Measurements from ENCODE around the gene CMTR1. TPM values are rescaled to one million over a fixed set of nuclear protein-coding genes. Genes with fewer than 3 reads are reported as not detected.

Gene CMTR1
- polyA plus RNA-seq, 1 donor: 33.1 TPM

- DNase-seq: no peak
- no peaks in the 10 kb centered on the region for H3K4me1 ChIP-seq (ENCODE audit: control insufficient read depth, insufficient read depth, low read length)
- WGBS (ENCODE audit: insufficient coverage, low lambda C conversion rate): no CpG with 5 or more reads among the region's 10 CpGs
- no peaks in the 10 kb centered on the region for H3K27me3 ChIP-seq (ENCODE audit: control insufficient read depth, insufficient read depth, low read length)
- no peak overlapping the region for H3K27ac ChIP-seq (ENCODE audit: low read length)
- no peak overlapping the region for H3K4me3 ChIP-seq (ENCODE audit: low read length)
- no peaks in the 10 kb centered on the region for H3K36me3 ChIP-seq (ENCODE audit: control insufficient read depth, insufficient read depth, low read length)
- no peaks in the 10 kb centered on the region for H3K9me3 ChIP-seq (ENCODE audit: control insufficient read depth, low read depth, low read length)
These were observed 68.8 kb downstream of the CMTR1 start for GRCh38 chr6:37501632-37502491.

DNA sequence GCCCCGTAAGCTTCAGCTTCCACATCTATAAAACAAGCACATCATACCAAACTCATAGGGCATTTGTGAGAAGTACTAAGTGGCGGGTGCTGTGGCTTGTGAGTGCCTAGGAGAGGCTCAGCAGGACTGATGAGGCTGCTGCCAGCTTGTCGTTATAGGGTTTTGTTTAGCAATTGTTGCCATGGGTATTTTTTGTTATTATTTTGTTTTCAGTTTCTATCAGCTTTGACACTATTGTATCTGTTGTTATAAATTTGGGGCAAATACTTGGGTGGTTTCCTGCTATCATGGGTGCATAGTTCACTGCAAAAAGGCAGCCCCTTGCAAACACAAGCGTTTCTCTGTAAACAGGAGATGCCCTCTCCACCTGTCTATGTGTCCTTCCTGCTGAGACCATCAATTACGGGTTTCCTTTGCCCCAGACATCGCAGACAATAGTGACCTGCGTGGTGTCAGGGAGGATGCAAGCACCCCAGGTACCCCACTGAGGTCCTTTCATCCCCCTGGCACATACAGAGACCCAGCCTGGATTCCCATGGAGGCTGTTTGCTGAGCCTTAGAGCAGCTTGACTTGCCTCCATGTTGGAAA lies 69.8 kb downstream of the CMTR1 start:
- H3K27ac ChIP-seq (ENCODE audit: low read length): no peak overlapping the region
- WGBS (ENCODE audit: insufficient coverage, low lambda C conversion rate): no CpG with 5 or more reads among the region's 7 CpGs
- H3K36me3 ChIP-seq (ENCODE audit: control insufficient read depth, insufficient read depth, low read length): no peaks in the 10 kb centered on the region
- H3K4me3 ChIP-seq (ENCODE audit: low read length): no peak overlapping the region
- no peaks in the 10 kb centered on the region for H3K27me3 ChIP-seq (ENCODE audit: control insufficient read depth, insufficient read depth, low read length)
- H3K4me1 ChIP-seq (ENCODE audit: control insufficient read depth, insufficient read depth, low read length): no peaks in the 10 kb centered on the region
- H3K9me3 ChIP-seq (ENCODE audit: control insufficient read depth, low read depth, low read length): no peaks in the 10 kb centered on the region
- DNase-seq: no peak

GRCh38 chr6:37503309-37503965 lies 70.4 kb downstream of the CMTR1 start:
- H3K36me3 ChIP-seq (ENCODE audit: control insufficient read depth, insufficient read depth, low read length): no peaks in the 10 kb centered on the region
- no peak overlapping the region for H3K4me3 ChIP-seq (ENCODE audit: low read length)
- peaks cover 4% of the 10 kb centered on the region for H3K4me1 ChIP-seq (ENCODE audit: control insufficient read depth, insufficient read depth, low read length)
- no peak for DNase-seq
- 80% methylated on average over 1 of the region's 7 CpGs for WGBS (ENCODE audit: insufficient coverage, low lambda C conversion rate)
- no peaks in the 10 kb centered on the region for H3K9me3 ChIP-seq (ENCODE audit: control insufficient read depth, low read depth, low read length)
- no peak overlapping the region for H3K27ac ChIP-seq (ENCODE audit: low read length)
- H3K27me3 ChIP-seq (ENCODE audit: control insufficient read depth, insufficient read depth, low read length): no peaks in the 10 kb centered on the region

DNA sequence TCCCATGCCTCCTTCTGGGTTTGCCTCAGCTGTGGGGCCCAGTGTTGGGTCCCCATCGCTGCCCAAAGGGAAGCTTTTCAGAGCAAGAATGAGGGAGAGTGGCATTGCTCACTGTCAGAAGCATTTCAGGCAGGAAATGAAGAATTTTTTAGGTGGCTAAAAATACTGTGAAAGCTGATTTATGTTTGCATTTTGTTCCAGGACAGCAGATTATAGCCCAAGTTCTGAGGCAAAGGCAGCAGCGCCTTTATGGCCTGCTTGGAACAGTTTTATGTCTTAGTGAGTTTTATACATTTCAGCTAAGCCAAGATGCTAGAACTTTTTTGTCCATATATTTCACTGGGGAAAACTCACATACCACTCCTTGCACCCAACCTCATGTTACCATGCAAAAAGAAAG lies 71.0 kb downstream of the CMTR1 start:
- no peak overlapping the region for H3K27ac ChIP-seq (ENCODE audit: low read length)
- no peak for DNase-seq
- no peaks in the 10 kb centered on the region for H3K9me3 ChIP-seq (ENCODE audit: control insufficient read depth, low read depth, low read length)
- no peak overlapping the region for H3K4me3 ChIP-seq (ENCODE audit: low read length)
- H3K4me1 ChIP-seq (ENCODE audit: control insufficient read depth, insufficient read depth, low read length): peaks cover 4% of the 10 kb centered on the region
- no peaks in the 10 kb centered on the region for H3K27me3 ChIP-seq (ENCODE audit: control insufficient read depth, insufficient read depth, low read length)
- no peaks in the 10 kb centered on the region for H3K36me3 ChIP-seq (ENCODE audit: control insufficient read depth, insufficient read depth, low read length)
- WGBS (ENCODE audit: insufficient coverage, low lambda C conversion rate): 83% methylated on average over 1 of the region's 2 CpGs

- WGBS (ENCODE audit: insufficient coverage, low lambda C conversion rate): no CpG with 5 or more reads among the region's 4 CpGs
These were observed 73.5 kb downstream of the CMTR1 start for GRCh38 chr6:37506479-37506878.

GRCh38 chr6:37507077-37507476 lies 74.1 kb downstream of the CMTR1 start:
- H3K4me1 ChIP-seq (ENCODE audit: control insufficient read depth, insufficient read depth, low read length): peaks cover 4% of the 10 kb centered on the region
- no peaks in the 10 kb centered on the region for H3K9me3 ChIP-seq (ENCODE audit: control insufficient read depth, low read depth, low read length)
- no peak overlapping the region for H3K27ac ChIP-seq (ENCODE audit: low read length)
- H3K4me3 ChIP-seq (ENCODE audit: low read length): no peak overlapping the region
- DNase-seq: no peak
- peaks cover 6% of the 10 kb centered on the region for H3K27me3 ChIP-seq (ENCODE audit: control insufficient read depth, insufficient read depth, low read length)
- H3K36me3 ChIP-seq (ENCODE audit: control insufficient read depth, insufficient read depth, low read length): no peaks in the 10 kb centered on the region
- WGBS (ENCODE audit: insufficient coverage, low lambda C conversion rate): 94% methylated on average over 2 of the region's 5 CpGs

More at GRCh38 chr6:37506479-37506878, 73.5 kb downstream of the CMTR1 start:
- Histone ChIP-seq H3K4me1 (ENCODE audit: control insufficient read depth, insufficient read depth, low read length) (peaks cover 4% of the 10 kb centered on the region), H3K36me3 (ENCODE audit: control insufficient read depth, insufficient read depth, low read length) (no peaks in the 10 kb centered on the region), H3K4me3 (ENCODE audit: low read length) (no peak overlapping the region), H3K27me3 (ENCODE audit: control insufficient read depth, insufficient read depth, low read length) (no peaks in the 10 kb centered on the region), H3K27ac (ENCODE audit: low read length) (no peak overlapping the region), H3K9me3 (ENCODE audit: control insufficient read depth, low read depth, low read length) (no peaks in the 10 kb centered on the region)
- no peak for DNase-seq

- H3K36me3 ChIP-seq (ENCODE audit: control insufficient read depth, insufficient read depth, low read length): no peaks in the 10 kb centered on the region
- DNase-seq: peak in 1 of 2 donors; percentile 28
- H3K4me1 ChIP-seq (ENCODE audit: control insufficient read depth, insufficient read depth, low read length): peaks cover 4% of the 10 kb centered on the region
- H3K27me3 ChIP-seq (ENCODE audit: control insufficient read depth, insufficient read depth, low read length): peaks cover 13% of the 10 kb centered on the region
- no peak overlapping the region for H3K4me3 ChIP-seq (ENCODE audit: low read length)
- WGBS (ENCODE audit: insufficient coverage, low lambda C conversion rate): no CpG with 5 or more reads among the region's 4 CpGs
- H3K9me3 ChIP-seq (ENCODE audit: control insufficient read depth, low read depth, low read length): no peaks in the 10 kb centered on the region
- no peak overlapping the region for H3K27ac ChIP-seq (ENCODE audit: low read length)
These were observed 74.8 kb downstream of the CMTR1 start for GRCh38 chr6:37507690-37508421.

- no peak overlapping the region for H3K27ac ChIP-seq (ENCODE audit: low read length)
- H3K4me3 ChIP-seq (ENCODE audit: low read length): no peak overlapping the region
- H3K27me3 ChIP-seq (ENCODE audit: control insufficient read depth, insufficient read depth, low read length): peaks cover 23% of the 10 kb centered on the region
- no peaks in the 10 kb centered on the region for H3K9me3 ChIP-seq (ENCODE audit: control insufficient read depth, low read depth, low read length)
- no peaks in the 10 kb centered on the region for H3K36me3 ChIP-seq (ENCODE audit: control insufficient read depth, insufficient read depth, low read length)
- DNase-seq: no peak
- WGBS (ENCODE audit: insufficient coverage, low lambda C conversion rate): no CpG with 5 or more reads among the region's 5 CpGs
- peaks cover 10% of the 10 kb centered on the region for H3K4me1 ChIP-seq (ENCODE audit: control insufficient read depth, insufficient read depth, low read length)
These were observed 78.2 kb downstream of the CMTR1 start for GRCh38 chr6:37511201-37511600.

- Histone ChIP-seq H3K9me3 (ENCODE audit: control insufficient read depth, low read depth, low read length) (no peaks in the 10 kb centered on the region), H3K36me3 (ENCODE audit: control insufficient read depth, insufficient read depth, low read length) (no peaks in the 10 kb centered on the region), H3K4me3 (ENCODE audit: low read length) (no peak overlapping the region), H3K27ac (ENCODE audit: low read length) (no peak overlapping the region), H3K4me1 (ENCODE audit: control insufficient read depth, insufficient read depth, low read length) (peaks cover 18% of the 10 kb centered on the region), H3K27me3 (ENCODE audit: control insufficient read depth, insufficient read depth, low read length) (peaks cover 23% of the 10 kb centered on the region)
- DNase-seq: no peak
- no CpG with 5 or more reads among the region's 16 CpGs for WGBS (ENCODE audit: insufficient coverage, low lambda C conversion rate)
These were observed 78.9 kb downstream of the CMTR1 start for GRCh38 chr6:37511910-37512399.
